Right atrium auricular region (tissue), 2 donors: ENCODE data around the gene MAOB. TPM values are rescaled to one million over a fixed set of nuclear protein-coding genes. Genes with fewer than 3 reads are reported as not detected.

Experiments
- DNase-seq: peaks from one replicate; pipeline ENCODE4 v3.0.0-alpha.2; 2019; ENCODE audit warnings: low spot score
- H3K27ac ChIP-seq, 2 donors: fragments of 200-600 bp; sonication (generic); 1 replicate in 1 of 2; 2 replicates in 1 of 2; pipeline ENCODE4 v1.5.1; 2016 to 2019
- H3K27me3 ChIP-seq, 2 donors: fragments of 200-600 bp; sonication (generic); one replicate each; pipeline versions ENCODE4 v1.5.1 to v1.6.0; 2017 to 2019
- H3K36me3 ChIP-seq: fragments of 200-600 bp; sonication (generic); one replicate; pipeline ENCODE4 v1.5.1; 2016
- H3K4me1 ChIP-seq, 2 donors: fragments of 200-600 bp; sonication (generic); one replicate each; pipeline versions ENCODE4 v1.5.1 to v1.6.0; 2017 to 2019
- H3K4me3 ChIP-seq, 2 donors: fragments of 200-600 bp; sonication (generic); 1 replicate in 1 of 2; 2 replicates in 1 of 2; pipeline ENCODE4 v1.5.1; 2017 to 2019; ENCODE audit warnings: mild to moderate bottlenecking in 1 of 2, moderate library complexity in 1 of 2
- H3K9me3 ChIP-seq, 2 donors: fragments of 200-600 bp; sonication (generic); one replicate each; pipeline ENCODE4 v1.5.1; 2019
- total RNA-seq, 2 donors: library from RNA; depleted of rRNA; stranded (reverse); fragments of >200 nt; gene quantifications; one replicate each; pipeline ENCODE4 v1.1.0, GENCODE V29; 2016
- TF ChIP-seq, protein P1 (sequence below), 2 donors: fragments of 200-600 bp; sonication (generic); IDR thresholded peaks; one replicate each; pipeline ENCODE4 v1.5.1; 2019; ENCODE audit warnings: antibody characterized with exemption in 2 of 2

The MAOB gene
- total RNA-seq, 2 donors from 2014 or later = 21.0 to 64.3 TPM

DNA sequence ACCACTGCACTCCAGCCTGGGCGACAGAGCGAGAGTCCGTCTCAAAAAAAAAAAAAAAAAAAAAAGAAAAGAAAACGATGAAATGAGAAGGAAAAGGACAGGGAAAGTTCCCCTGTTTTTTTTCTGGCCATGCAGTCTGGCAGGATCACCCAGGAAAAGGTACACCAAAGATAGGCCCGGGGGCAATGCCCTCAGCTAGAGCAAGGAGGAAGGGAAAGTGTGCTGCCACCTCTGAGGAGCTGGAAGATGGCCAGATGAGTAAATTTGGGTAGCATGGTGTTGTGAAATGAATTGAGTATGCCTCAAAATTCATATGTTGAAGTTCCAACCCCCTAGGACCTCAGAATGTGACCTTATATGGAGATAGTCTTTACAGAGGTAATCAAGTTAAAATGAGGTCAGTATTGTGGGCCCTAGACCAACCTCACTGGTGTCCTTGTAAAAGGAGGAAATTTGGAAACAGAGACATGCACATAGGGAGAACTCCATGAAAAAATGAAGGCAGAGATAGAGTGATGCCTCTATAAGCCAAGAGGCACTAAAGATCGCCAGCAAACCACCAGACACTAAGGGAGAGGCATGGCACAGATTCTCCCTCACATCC, 28.9 kb downstream of the MAOB start:
- H3K4me3 ChIP-seq = no peak overlapping the region
- TF ChIP-seq, protein P1, sequence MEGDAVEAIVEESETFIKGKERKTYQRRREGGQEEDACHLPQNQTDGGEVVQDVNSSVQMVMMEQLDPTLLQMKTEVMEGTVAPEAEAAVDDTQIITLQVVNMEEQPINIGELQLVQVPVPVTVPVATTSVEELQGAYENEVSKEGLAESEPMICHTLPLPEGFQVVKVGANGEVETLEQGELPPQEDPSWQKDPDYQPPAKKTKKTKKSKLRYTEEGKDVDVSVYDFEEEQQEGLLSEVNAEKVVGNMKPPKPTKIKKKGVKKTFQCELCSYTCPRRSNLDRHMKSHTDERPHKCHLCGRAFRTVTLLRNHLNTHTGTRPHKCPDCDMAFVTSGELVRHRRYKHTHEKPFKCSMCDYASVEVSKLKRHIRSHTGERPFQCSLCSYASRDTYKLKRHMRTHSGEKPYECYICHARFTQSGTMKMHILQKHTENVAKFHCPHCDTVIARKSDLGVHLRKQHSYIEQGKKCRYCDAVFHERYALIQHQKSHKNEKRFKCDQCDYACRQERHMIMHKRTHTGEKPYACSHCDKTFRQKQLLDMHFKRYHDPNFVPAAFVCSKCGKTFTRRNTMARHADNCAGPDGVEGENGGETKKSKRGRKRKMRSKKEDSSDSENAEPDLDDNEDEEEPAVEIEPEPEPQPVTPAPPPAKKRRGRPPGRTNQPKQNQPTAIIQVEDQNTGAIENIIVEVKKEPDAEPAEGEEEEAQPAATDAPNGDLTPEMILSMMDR (IDR thresholded peaks at IDR 0.05) = no peak
- DNase-seq = no peak
- H3K9me3 ChIP-seq = no peaks in the 10 kb centered on the region
- no peak overlapping the region for H3K27ac ChIP-seq
- H3K27me3 ChIP-seq = no peaks in the 10 kb centered on the region
- H3K4me1 ChIP-seq = no peaks in the 10 kb centered on the region
- H3K36me3 ChIP-seq = no peaks in the 10 kb centered on the region

- Histone ChIP-seq H3K4me3 (no peak overlapping the region), H3K9me3 (no peaks in the 10 kb centered on the region), H3K36me3 (no peaks in the 10 kb centered on the region), H3K4me1 (no peaks in the 10 kb centered on the region), H3K27me3 (no peaks in the 10 kb centered on the region), H3K27ac (no peak overlapping the region)
- no peak for DNase-seq
- TF ChIP-seq, protein P1 (IDR thresholded peaks at IDR 0.05) = no peak
These were observed 31.6 kb downstream of the MAOB start for GRCh38 chrX:43850629-43851028.

DNA sequence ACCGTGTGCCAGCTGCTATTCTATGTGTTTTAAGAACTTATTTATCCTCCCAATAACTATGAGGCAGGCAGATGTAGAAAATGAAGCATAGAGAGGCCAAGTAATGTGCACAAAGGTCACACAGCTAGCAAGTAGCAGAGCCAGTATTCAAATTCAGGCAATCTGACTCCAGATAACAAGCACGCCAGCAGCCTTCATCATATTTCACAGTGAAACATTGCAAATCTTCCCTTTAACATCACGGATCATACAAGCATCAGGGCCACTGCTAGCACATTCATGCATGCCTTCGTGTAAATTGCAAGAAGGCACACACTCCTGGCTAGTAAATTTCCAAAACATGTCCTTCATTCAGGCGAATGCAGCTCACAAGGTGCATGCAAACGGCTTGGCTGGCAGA, 33.1 kb downstream of the MAOB start:
- Histone ChIP-seq H3K27ac (no peak overlapping the region), H3K27me3 (no peaks in the 10 kb centered on the region), H3K4me3 (no peak overlapping the region), H3K4me1 (no peaks in the 10 kb centered on the region), H3K9me3 (no peaks in the 10 kb centered on the region), H3K36me3 (no peaks in the 10 kb centered on the region)
- no peak for DNase-seq
- TF ChIP-seq, protein P1 (IDR thresholded peaks at IDR 0.05) = no peak

DNA sequence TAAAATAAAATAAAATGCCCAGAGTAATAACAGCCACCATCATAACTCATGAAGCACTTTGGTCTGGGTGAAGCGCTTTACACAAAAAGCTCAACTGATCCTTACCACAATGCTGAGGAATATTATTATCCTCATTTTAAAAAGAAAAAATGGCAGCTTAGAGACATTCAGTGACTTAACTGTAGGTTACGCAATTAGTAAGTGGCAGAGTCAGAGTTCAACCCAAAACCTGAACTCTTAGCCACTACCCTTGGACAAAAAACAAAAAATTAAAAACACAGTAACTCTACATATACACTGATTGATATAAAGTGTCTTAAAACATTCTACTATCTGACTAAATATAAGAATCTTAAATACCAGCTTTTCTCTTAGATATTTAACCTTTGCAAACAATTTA, 34.9 kb downstream of the MAOB start:
- Histone ChIP-seq H3K9me3 (no peaks in the 10 kb centered on the region), H3K4me1 (no peaks in the 10 kb centered on the region), H3K27ac (no peak overlapping the region), H3K27me3 (no peaks in the 10 kb centered on the region), H3K4me3 (no peak overlapping the region), H3K36me3 (no peaks in the 10 kb centered on the region)
- TF ChIP-seq, protein P1 (IDR thresholded peaks at IDR 0.05) = no peak
- DNase-seq = no peak

DNA sequence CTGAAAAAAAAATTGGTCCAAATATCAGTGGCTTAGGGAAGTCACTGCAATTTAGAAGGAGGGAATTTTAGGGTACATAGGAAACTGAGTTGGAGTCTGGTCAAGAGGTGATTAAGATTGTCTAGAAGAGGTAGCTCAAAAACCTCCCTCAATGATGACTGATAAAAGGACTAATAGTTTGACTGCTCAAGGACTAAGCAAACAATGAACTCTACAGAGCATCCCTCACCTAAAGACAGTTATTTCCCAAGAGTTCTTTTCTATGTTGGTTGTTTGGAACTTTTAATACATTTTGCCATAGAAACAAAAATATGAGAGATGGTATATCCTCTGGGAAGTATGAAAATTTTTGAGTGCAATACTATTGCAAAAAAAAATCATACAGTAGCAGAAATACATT, 35.7 kb downstream of the MAOB start:
- no peaks in the 10 kb centered on the region for H3K4me1 ChIP-seq
- no peak for DNase-seq
- peaks cover 0 to 6% of the 10 kb centered on the region in 2 donors for H3K9me3 ChIP-seq
- no peaks in the 10 kb centered on the region for H3K27me3 ChIP-seq
- H3K27ac ChIP-seq = no peak overlapping the region
- H3K4me3 ChIP-seq = no peak overlapping the region
- no peaks in the 10 kb centered on the region for H3K36me3 ChIP-seq
- TF ChIP-seq, protein P1 (IDR thresholded peaks at IDR 0.05) = no peak

DNA sequence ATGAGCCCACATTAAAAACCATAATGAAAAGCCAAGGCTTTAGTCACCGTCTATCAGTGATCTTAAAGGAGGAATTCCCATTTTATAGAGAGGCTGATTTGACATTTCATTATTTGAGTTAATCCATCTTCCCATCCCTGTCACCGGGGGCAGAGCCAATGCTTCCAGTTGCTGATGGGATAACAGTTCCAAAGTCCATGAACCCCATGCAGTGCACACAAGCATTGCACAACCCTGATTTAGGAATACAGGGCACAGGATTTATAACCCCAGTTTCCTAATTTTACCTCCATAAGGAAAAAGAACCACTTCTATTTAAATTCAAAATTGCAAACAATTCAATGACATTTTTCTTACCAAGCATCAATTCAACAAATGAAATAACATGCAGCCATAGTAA, 36.5 kb downstream of the MAOB start:
- Histone ChIP-seq H3K4me3 (no peak overlapping the region), H3K9me3 (peaks cover 0 to 8% of the 10 kb centered on the region in 2 donors), H3K27ac (no peak overlapping the region), H3K4me1 (no peaks in the 10 kb centered on the region), H3K36me3 (no peaks in the 10 kb centered on the region), H3K27me3 (no peaks in the 10 kb centered on the region)
- TF ChIP-seq, protein P1 (IDR thresholded peaks at IDR 0.05) = no peak
- no peak for DNase-seq
